GM12878 (cell line): ENCODE results near the gene ITPKB. TPM values are rescaled to one million over a fixed set of nuclear protein-coding genes. Genes with fewer than 3 reads are reported as not detected.

ENCODE experiments used
- ATAC-seq: fragments of 200-7000 bp; cut with Tn5 transposase; 3 replicates; pipeline ENCODE4 v1.9.1; 2020; ENCODE audit warnings: mild to moderate bottlenecking, moderate library complexity
- BruUV-seq: library from RNA; stranded (reverse); fragments of 400-500 nt; replicated peaks from 2 replicates; lab custom pipeline; 2021; lab: Mats Ljungman, UMichigan
- CTCF ChIA-PET: fragments of 300-600 bp; sonication (Branson Sonifier 250); formaldehyde crosslinking; extraction: SDS; loops from one replicate; lab custom pipeline; 2021; ENCODE audit warnings: inconsistent platforms; lab: Yijun Ruan, JAX
- POLR2A ChIA-PET: fragments of 350-600 bp; formaldehyde crosslinking; extraction: SDS; loops from one replicate; lab custom pipeline; 2021; ENCODE audit warnings: inconsistent platforms; lab: Charles Lee
- RAD21 ChIA-PET: fragments of 300-600 bp; sonication (Branson Sonifier 250); formaldehyde crosslinking; loops from one replicate; lab custom pipeline; 2023; ENCODE audit warnings: antibody characterized with exemption; ENCODE audit not compliant: unreplicated experiment; lab: Charles Lee
- SMC1A ChIA-PET: fragments of 300-600 bp; sonication (Branson Sonifier 250); formaldehyde crosslinking; loops from one replicate; lab custom pipeline; 2023; ENCODE audit not compliant: unreplicated experiment, uncharacterized antibody; lab: Charles Lee
- DNase-seq: peaks from one replicate; pipeline ENCODE4 v3.0.0-alpha.2; 2011; ENCODE audit warnings: low read depth, low spot score
- FAIRE-seq: peaks from 3 replicates; lab custom pipeline; 2011; peaks lifted over from hg19 to GRCh38; lab: Jason Lieb, UNC
- H2AFZ ChIP-seq: 2 replicates; pipeline ENCODE4 v1.6.0; 2011; ENCODE audit warnings: low read depth, low read length, control low read depth; ENCODE audit not compliant: control insufficient read depth
- H3K27ac ChIP-seq: 2 replicates; pipeline ENCODE4 v1.5.1; 2011; ENCODE audit warnings: control low read depth; ENCODE audit not compliant: control insufficient read depth, insufficient read depth
- H3K27me3 ChIP-seq, 2 experiments: replicated peaks in 1 of 2; 2 replicates each; pipeline versions ENCODE4 v1.6.0 to v1.6.1; 2011; ENCODE audit warnings: low read length in 1 of 2; ENCODE audit not compliant: control insufficient read depth in 2 of 2, insufficient read depth in 2 of 2
- H3K36me3 ChIP-seq, 2 experiments: 2 replicates each; pipeline ENCODE4 v1.5.1; 2011; ENCODE audit warnings: low read length in 1 of 2; ENCODE audit not compliant: control insufficient read depth in 2 of 2, insufficient read depth in 2 of 2
- H3K4me1 ChIP-seq: 2 replicates; pipeline ENCODE4 v1.6.1; 2011; ENCODE audit warnings: mild to moderate bottlenecking, low read length, moderate library complexity, mixed read lengths; ENCODE audit not compliant: control insufficient read depth, insufficient read depth
- H3K4me2 ChIP-seq: 2 replicates; pipeline ENCODE4 v1.6.0; 2011; ENCODE audit warnings: control low read depth; ENCODE audit not compliant: control insufficient read depth, insufficient read depth
- H3K4me3 ChIP-seq: fragments of 200-600 bp; sonication (generic); 2 replicates; pipeline ENCODE4 v1.5.1; 2016
- H3K79me2 ChIP-seq: 2 replicates; pipeline ENCODE4 v1.6.0; 2011; ENCODE audit warnings: low read length; ENCODE audit not compliant: control insufficient read depth, insufficient read depth
- H3K9ac ChIP-seq: 2 replicates; pipeline ENCODE4 v1.8.0; 2011; ENCODE audit warnings: low read length, control low read depth, mixed read lengths; ENCODE audit not compliant: control insufficient read depth, insufficient read depth
- H3K9me3 ChIP-seq: replicated peaks from 3 replicates; pipeline ENCODE4 v1.5.1; 2011; ENCODE audit warnings: mild to moderate bottlenecking, low read length; ENCODE audit not compliant: control insufficient read depth, insufficient read depth
- H4K20me1 ChIP-seq: 2 replicates; pipeline ENCODE4 v1.6.0; 2011; ENCODE audit not compliant: control insufficient read depth, insufficient read depth
- BCL3 ChIP-seq: IDR thresholded peaks from 2 replicates; pipeline ENCODE4 v1.6.1; 2011; ENCODE audit warnings: borderline replicate concordance, low read depth, mild to moderate bottlenecking, moderate library complexity, low read length; ENCODE audit not compliant: insufficient read depth, poor library complexity, severe bottlenecking
- CUX1 ChIP-seq: IDR thresholded peaks from 2 replicates; pipeline ENCODE4 v1.6.1; 2012; ENCODE audit warnings: improper control_type of control experiment, low read depth, low read length; ENCODE audit not compliant: insufficient replicate concordance
- IRF5 ChIP-seq: fragments of 450-650 bp; IDR thresholded peaks from 2 replicates; pipeline ENCODE4 v1.6.1; 2017; ENCODE audit warnings: borderline replicate concordance
- JUNB ChIP-seq: IDR thresholded peaks from 2 replicates; pipeline ENCODE4 v1.6.1; 2016; ENCODE audit warnings: antibody characterized with exemption, mild to moderate bottlenecking
- MAX ChIP-seq: IDR thresholded peaks from 2 replicates; pipeline ENCODE4 v1.6.1; 2012; ENCODE audit warnings: low read depth, low read length, improper control_type of control experiment
- MTA3 ChIP-seq: IDR thresholded peaks from 2 replicates; pipeline ENCODE4 v1.6.1; 2012; ENCODE audit warnings: low read length, inconsistent platforms, borderline replicate concordance
- MYC ChIP-seq: IDR thresholded peaks from 2 replicates; pipeline ENCODE4 v1.6.1; 2011; ENCODE audit warnings: mild to moderate bottlenecking, low read length, moderate library complexity, inconsistent platforms; ENCODE audit not compliant: insufficient read depth, insufficient replicate concordance, insufficient read length, severe bottlenecking
- NFYB ChIP-seq: IDR thresholded peaks from 2 replicates; pipeline ENCODE4 v1.6.1; 2011; ENCODE audit warnings: low read depth, mild to moderate bottlenecking, low read length, improper control_type of control experiment, moderate library complexity; ENCODE audit not compliant: insufficient read depth
- NRF1 ChIP-seq: conservative IDR thresholded peaks from 2 replicates; pipeline ENCODE4 v1.6.1; 2011; ENCODE audit warnings: mild to moderate bottlenecking, low read depth, low read length, improper control_type of control experiment
- POLR2A ChIP-seq: IDR thresholded peaks from 2 replicates; pipeline ENCODE4 v1.6.1; 2011; ENCODE audit warnings: low read depth, mild to moderate bottlenecking, low read length
- POU2F2 ChIP-seq: IDR thresholded peaks from 3 replicates; pipeline ENCODE4 v1.6.1; 2011; ENCODE audit warnings: low read depth, mild to moderate bottlenecking, low read length, borderline replicate concordance
- RUNX3 ChIP-seq: IDR thresholded peaks from 2 replicates; pipeline ENCODE4 v1.6.1; 2012; ENCODE audit warnings: low read length, inconsistent platforms
- SMAD5 ChIP-seq: IDR thresholded peaks from 2 replicates; pipeline ENCODE4 v1.6.1; 2016; ENCODE audit warnings: antibody characterized with exemption, low read depth
- TAF1 ChIP-seq: IDR thresholded peaks from 2 replicates; pipeline ENCODE4 v1.6.1; 2011; ENCODE audit warnings: mild to moderate bottlenecking, low read depth, low read length, borderline replicate concordance
- TCF3 ChIP-seq: IDR thresholded peaks from 2 replicates; pipeline ENCODE4 v1.6.1; 2012; ENCODE audit warnings: low read depth, mild to moderate bottlenecking, low read length, borderline replicate concordance; ENCODE audit not compliant: insufficient read depth
- ZBED1 ChIP-seq: IDR thresholded peaks from 2 replicates; pipeline ENCODE4 v1.6.1; 2016; ENCODE audit warnings: borderline replicate concordance
- ZNF207 ChIP-seq: fragments of 450-650 bp; IDR thresholded peaks from 2 replicates; pipeline ENCODE4 v1.6.1; 2014; ENCODE audit warnings: antibody characterized with exemption, mild to moderate bottlenecking, borderline replicate concordance
- WGBS: methylation state at CpG from one replicate; pipeline ENCODE4 v1.1.6; 2016; ENCODE audit warnings: low lambda C conversion rate; ENCODE audit not compliant: insufficient replicate concordance, insufficient coverage; ENCODE audit errors: missing lambda C conversion rate; 5-methylcytosine and 5-hydroxymethylcytosine counted together
- in situ Hi-C: fragments of 300-500 bp; cut with MboI; formaldehyde crosslinking; loops from 9 replicates; pipeline ENCODE4 v1.14.3; 2018; ENCODE audit warnings: mixed read lengths
- intact Hi-C: fragments of 100-400 bp; cut with micrococcal nuclease; formaldehyde crosslinking; loops from one replicate; pipeline ENCODE4 v1.14.2; 2022; ENCODE audit not compliant: unreplicated experiment
- polyA plus RNA-seq, 11 experiments: library from polyadenylated mRNA; depleted of rRNA in 4 of 11; unstranded in 6 of 11; stranded (reverse) in 5 of 11; fragments of >200 nt; fragmentation: Nextera tagmentation in 4 of 11; fragmentation: Illumina TruSeq in 1 of 11; extraction: Ambion mirVana in 4 of 11; extraction: Trizol in 1 of 11; gene quantifications; 1 replicate in 1 of 11; 2 replicates in 10 of 11; pipeline versions ENCODE4 v1.2.1 to v1.2.3, GENCODE V29; 2011 to 2016; ENCODE audit warnings: inconsistent platforms in 2 of 11, missing spikeins in 2 of 11, low read depth in 1 of 11
- total RNA-seq, 4 experiments: library from RNA; depleted of rRNA in 3 of 4; stranded (reverse); fragments of >200 nt in 3 of 4; fragmentation: Illumina TruSeq in 1 of 4; extraction: Trizol in 1 of 4; gene quantifications; 2 replicates each; pipeline versions ENCODE4 v1.2.1 to v1.2.3, GENCODE V29; 2013 to 2021

Gene ITPKB
- total and polyA plus RNA-seq, 10 of the 15 experiments (the other 5 are each of a cell fraction or from before 2014, with no cell fraction given) = 1.3 to 38.7 (median 12.9) TPM

GRCh38 chr1:226628612-226629155 is 110.4 kb downstream of the ITPKB start:
- no peak overlapping the region for H2AFZ ChIP-seq
- DNase-seq (no peak), FAIRE-seq (no peak), ATAC-seq (no peak)
- POLR2A ChIA-PET = no interaction called here
- no peak overlapping the region for H3K4me2 ChIP-seq
- no peaks in the 10 kb centered on the region for H3K27me3 ChIP-seq
- RAD21 ChIA-PET = no interaction called here
- WGBS = 83% methylated on average over 10 of the region's 10 CpGs
- intact Hi-C loops (no loop called here), in situ Hi-C loops (no loop called here)
- H4K20me1 ChIP-seq = no peaks in the 10 kb centered on the region
- no peak overlapping the region for H3K27ac ChIP-seq
- CTCF ChIA-PET = interaction anchor here (0.6 to 3.3 kb wide), 3 partner anchors 15 to 198 kb away, joined by 3 to 37 read pairs (median 18); no protein-coding TSS in a partner anchor
- H3K4me1 ChIP-seq = peaks cover 23% of the 10 kb centered on the region
- H3K9me3 ChIP-seq = no peaks in the 10 kb centered on the region; the same call in 2 of the 3 replicates
- H3K4me3 ChIP-seq = no peak overlapping the region
- H3K9ac ChIP-seq = no peak overlapping the region
- H3K79me2 ChIP-seq = no peaks in the 10 kb centered on the region
- SMC1A ChIA-PET = interaction anchor here (1.4 kb wide), 1 partner anchor 200 kb away, joined by 4 read pairs; no protein-coding TSS in a partner anchor
- no TSS peak for BruUV-seq
- peaks cover 1 to 6% of the 10 kb centered on the region in 2 experiments; a peak in 3 of 4 replicates for H3K36me3 ChIP-seq
- TF ChIP-seq SMAD5 = no peak
- no peak for TF ChIP-seq BCL3
- no peak for TF ChIP-seq RUNX3
- TF ChIP-seq NRF1 = no peak
- no peak for TF ChIP-seq JUNB
- TF ChIP-seq NFYB = no peak
- no peak for TF ChIP-seq TAF1
- no peak for TF ChIP-seq MTA3
- no peak for TF ChIP-seq POU2F2
- no peak for TF ChIP-seq CUX1
- no peak for TF ChIP-seq POLR2A
- TF ChIP-seq TCF3 = no peak
- no peak for TF ChIP-seq ZBED1
- no peak for TF ChIP-seq IRF5
- TF ChIP-seq MAX = no peak
- TF ChIP-seq ZNF207 = no peak
- TF ChIP-seq MYC = no peak
